Ishikawa (cell line): ENCODE measurements around the gene GNL1.

Source experiments
- CEBPB ChIP-seq: IDR thresholded peaks from 2 replicates; pipeline ENCODE4 v1.6.1; 2012
- CREB1 ChIP-seq: IDR thresholded peaks from 2 replicates; pipeline ENCODE4 v1.6.1; 2012; ENCODE audit warnings: low read depth
- EGR1 ChIP-seq: IDR thresholded peaks from 2 replicates; pipeline ENCODE4 v1.6.1; 2012
- EP300 ChIP-seq: IDR thresholded peaks from 2 replicates; pipeline ENCODE4 v1.6.1; 2012; ENCODE audit warnings: borderline replicate concordance
- FOXM1 ChIP-seq: IDR thresholded peaks from 2 replicates; pipeline ENCODE4 v1.6.1; 2012; ENCODE audit warnings: low read depth, borderline replicate concordance
- NFIC ChIP-seq: IDR thresholded peaks from 2 replicates; pipeline ENCODE4 v1.6.1; 2012
- RAD21 ChIP-seq: IDR thresholded peaks from 2 replicates; pipeline ENCODE4 v1.6.1; 2012; ENCODE audit warnings: low read depth
- REST ChIP-seq: IDR thresholded peaks from 2 replicates; pipeline ENCODE4 v1.6.1; 2012; ENCODE audit warnings: low read depth, mild to moderate bottlenecking
- TAF1 ChIP-seq: IDR thresholded peaks from 2 replicates; pipeline ENCODE4 v1.6.1; 2012; ENCODE audit warnings: low read depth, mild to moderate bottlenecking
- TCF12 ChIP-seq: IDR thresholded peaks from 2 replicates; pipeline ENCODE4 v1.6.1; 2012; ENCODE audit warnings: low read depth
- TEAD4 ChIP-seq: IDR thresholded peaks from 2 replicates; pipeline ENCODE4 v1.6.1; 2012
- USF1 ChIP-seq: IDR thresholded peaks from 2 replicates; pipeline ENCODE4 v1.6.1; 2012
- YY1 ChIP-seq: IDR thresholded peaks from 2 replicates; pipeline ENCODE4 v1.6.1; 2012; ENCODE audit warnings: low read depth
- ZBTB7A ChIP-seq: IDR thresholded peaks from 2 replicates; pipeline ENCODE4 v1.6.1; 2012; ENCODE audit warnings: low read depth
- TF ChIP-seq, protein P1 (sequence below): IDR thresholded peaks from 2 replicates; pipeline ENCODE4 v1.6.1; 2012

GNL1 gene

GRCh38 chr6:30590509-30590908, 34.2 kb upstream of the GNL1 start:
- TF ChIP-seq RAD21 (no peak), EP300 (peak; percentile 4; the same call in 1 of the 2 replicates)

DNA sequence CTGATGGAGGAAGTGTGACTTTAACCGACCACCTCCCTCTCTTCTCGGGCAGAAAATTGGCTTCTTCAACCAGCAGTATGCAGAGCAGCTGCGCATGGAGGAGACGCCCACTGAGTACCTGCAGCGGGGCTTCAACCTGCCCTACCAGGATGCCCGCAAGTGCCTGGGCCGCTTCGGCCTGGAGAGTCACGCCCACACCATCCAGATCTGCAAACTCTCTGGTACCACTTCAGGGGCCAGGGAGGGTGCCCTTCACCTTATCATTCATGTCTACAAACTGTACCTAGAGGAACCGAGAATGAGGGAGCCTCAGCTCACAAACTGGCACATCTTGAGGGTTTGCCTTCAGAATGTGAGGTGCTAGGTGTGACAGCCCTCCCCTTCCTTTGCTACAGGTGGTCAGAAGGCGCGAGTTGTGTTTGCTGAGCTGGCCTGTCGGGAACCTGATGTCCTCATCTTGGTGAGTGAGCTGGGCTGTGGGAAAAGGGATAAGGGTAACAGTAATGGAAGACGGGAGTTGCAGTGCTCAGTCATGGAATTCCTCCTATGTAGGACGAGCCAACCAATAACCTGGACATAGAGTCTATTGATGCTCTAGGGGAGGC, 33.6 kb upstream of the GNL1 start:
- TF ChIP-seq, protein P1, sequence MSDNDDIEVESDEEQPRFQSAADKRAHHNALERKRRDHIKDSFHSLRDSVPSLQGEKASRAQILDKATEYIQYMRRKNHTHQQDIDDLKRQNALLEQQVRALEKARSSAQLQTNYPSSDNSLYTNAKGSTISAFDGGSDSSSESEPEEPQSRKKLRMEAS: no peak
- TF ChIP-seq USF1 (no peak), CEBPB (no peak), EGR1 (no peak), EP300 (no peak), CREB1 (no peak), YY1 (no peak), TEAD4 (no peak), RAD21 (no peak), TAF1 (no peak), NFIC (no peak), TCF12 (no peak), REST (no peak)

GRCh38 chr6:30583921-30584320, 27.6 kb upstream of the GNL1 start:
- no peak for TF ChIP-seq FOXM1
- no peak for TF ChIP-seq RAD21
- no peak for TF ChIP-seq CREB1
- TF ChIP-seq USF1: no peak
- TF ChIP-seq CEBPB: no peak
- TF ChIP-seq TCF12: no peak
- TF ChIP-seq EP300: no peak
- no peak for TF ChIP-seq YY1
- no peak for TF ChIP-seq REST
- TF ChIP-seq EGR1: no peak
- TF ChIP-seq, protein P1: no peak
- no peak for TF ChIP-seq NFIC
- TF ChIP-seq TEAD4: no peak

DNA sequence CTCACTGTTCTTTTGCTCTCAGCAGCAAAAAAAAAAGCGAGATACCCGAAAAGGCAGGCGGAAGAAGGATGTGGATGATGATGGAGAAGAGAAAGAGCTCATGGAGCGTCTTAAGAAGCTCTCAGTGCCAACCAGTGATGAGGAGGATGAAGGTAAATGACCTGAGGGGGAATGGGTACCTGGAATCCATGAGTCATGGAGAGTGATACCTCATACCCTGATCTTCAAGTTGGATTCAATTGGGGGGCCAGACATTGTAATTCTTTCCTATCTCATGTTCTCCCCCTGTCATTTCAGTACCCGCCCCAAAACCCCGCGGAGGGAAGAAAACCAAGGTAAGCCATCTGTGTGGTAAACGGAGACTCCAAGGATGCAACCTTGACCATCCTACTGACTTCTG, 21.8 kb upstream of the GNL1 start:
- TF ChIP-seq EGR1: no peak
- no peak for TF ChIP-seq CEBPB
- TF ChIP-seq TEAD4: no peak
- no peak for TF ChIP-seq TCF12
- TF ChIP-seq RAD21: no peak
- no peak for TF ChIP-seq FOXM1
- TF ChIP-seq ZBTB7A: no peak
- no peak for TF ChIP-seq CREB1
- TF ChIP-seq NFIC: no peak
- TF ChIP-seq REST: no peak
- no peak for TF ChIP-seq USF1
- no peak for TF ChIP-seq EP300
- no peak for TF ChIP-seq TAF1
- TF ChIP-seq, protein P1: no peak
- no peak for TF ChIP-seq YY1
